NCI-H526 (cell line): ENCODE measurements around the gene COX19.
"Not testable (repeated sequence)": the region's sequence is repeated elsewhere in the genome, so short reads cannot be mapped to it uniquely, and the experiment has no call there.

Source experiments
- DNase-seq, 2 experiments: peaks; one replicate each; lab custom pipeline; 2025; lab: John Stamatoyannopoulos, UW

Gene COX19

DNA sequence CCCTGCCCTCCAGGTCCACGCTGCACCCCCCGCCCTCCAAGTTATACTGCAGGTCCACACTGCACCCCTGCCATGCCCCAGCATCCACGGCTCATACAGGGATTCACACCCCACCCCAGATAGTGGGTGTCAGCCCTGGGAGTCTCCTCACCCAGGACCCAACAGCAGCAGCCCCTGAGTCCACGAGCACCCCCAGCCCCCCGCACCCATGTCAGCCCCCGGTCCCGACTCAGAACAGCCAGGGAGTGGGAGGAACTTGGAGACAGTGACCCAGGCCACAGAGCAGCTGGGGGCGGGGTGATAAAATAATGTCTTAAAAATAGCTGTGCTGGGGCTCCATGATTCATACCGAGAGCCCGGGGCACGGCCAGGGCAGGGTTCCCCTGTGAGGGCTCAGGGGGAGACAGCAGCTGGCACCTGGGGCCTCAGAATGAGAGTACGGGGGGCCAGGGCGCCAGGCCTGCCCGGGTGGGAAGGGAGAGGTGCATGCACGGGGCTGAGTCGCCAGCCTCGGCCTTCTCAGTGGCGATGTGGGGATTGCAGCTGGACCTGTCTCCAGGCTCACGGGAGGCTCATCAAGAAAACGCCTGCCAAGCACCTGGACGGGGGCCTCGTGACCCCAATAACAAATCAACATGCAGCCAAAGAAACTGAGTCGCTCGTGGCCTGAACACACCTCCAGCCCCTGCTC lies 50.7 kb downstream of the COX19 start:
- DNase-seq = no peak

DNA sequence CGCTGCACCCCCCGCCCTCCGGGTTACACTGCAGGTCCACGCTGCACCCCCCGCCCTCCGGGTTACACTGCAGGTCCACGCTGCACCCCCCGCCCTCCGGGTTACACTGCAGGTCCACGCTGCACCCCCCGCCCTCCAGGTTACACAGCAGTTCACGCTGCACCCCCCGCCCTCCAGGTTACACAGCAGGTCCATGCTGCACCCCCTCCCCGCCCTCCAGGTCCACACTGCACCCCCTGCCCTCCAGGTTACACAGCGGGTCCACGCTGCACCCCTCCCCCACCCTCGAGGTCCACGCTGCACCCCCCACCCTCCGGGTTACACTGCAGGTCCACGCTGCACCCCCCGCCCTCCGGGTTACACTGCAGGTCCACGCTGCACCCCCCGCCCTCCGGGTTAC lies 51.3 kb downstream of the COX19 start:
- not testable (repeated sequence) for DNase-seq

DNA sequence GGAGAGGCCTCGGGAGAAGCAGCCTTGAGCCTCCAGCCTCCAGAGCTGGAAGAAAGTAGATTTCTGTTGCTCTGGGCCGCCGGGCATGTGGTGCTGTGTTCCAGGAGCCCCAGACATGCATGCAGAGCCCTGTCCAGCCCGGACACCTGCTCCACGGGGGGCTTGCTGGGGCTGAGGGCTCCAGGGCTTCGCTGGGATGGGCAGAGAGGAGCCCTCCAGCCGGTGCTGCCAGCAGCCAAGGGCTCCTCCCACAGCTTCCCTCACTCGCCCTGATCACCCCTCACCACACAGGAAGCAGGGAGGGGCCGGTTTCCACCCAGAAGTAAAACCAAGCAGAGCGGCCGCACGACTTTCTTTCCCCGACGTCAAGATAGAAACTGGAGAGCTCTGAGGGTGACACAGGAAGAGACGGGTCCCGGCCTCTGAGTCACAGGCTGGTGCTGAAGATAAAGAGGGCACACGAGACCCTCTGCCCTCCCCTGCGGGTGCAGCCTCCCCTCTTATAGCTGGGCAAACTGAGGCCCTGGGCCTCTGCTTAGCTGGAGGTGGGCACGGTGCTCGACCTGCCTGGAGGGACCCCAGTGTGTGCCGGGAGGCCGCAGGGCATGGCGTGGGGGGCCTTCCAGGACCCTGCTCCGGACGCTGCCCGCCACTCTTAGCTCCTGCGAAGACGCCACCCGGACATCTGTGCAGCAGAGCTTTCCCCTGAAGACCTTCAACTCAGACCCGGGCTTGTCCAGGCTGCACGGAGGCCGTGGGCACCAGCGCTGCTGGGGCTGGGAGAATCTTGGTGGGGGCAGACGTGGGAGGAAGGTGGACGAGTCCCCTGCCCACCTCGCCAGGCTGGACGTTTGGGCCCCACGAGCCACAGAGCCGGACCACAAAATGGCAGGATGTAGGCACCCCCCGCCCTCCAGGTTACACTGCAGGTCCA lies 52.0 kb downstream of the COX19 start:
- DNase-seq = no peak

DNA sequence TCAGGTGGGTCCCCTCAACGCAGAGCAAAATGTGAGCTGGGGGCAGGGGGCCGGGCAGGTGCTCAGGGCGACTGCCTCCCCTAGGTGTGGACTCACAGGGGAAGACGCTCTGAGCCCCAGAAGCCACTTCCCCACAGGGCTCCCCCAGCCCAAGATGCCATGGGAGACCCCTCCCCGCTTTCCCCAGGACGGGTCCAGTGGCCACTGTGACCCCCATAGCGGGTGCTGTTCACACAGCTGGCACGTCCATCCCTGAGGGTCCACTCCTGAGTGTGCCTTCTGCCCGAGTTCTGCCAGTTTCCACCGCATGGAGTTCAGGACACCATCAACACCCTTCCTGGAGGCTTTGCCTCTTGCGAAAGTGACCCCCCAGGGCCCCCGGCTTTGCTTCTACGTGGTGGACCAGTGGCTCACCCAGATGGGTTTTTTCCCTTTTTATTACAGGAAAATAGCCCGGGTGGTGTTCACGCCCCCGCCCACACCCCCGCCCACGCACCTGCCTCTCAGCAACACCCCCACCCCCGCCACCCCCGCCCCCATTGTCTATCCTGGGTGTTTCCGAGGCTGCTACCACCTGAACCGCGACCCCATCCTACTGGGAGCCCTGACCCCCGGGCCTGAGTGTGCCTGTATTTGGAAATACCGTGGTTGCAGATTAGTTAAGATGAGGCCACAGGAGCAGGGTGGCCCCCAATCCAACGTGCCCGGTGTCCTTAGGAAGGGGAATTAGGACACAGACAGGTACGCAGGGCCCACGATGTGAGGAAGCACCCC lies 52.8 kb downstream of the COX19 start:
- DNase-seq = no peak

DNA sequence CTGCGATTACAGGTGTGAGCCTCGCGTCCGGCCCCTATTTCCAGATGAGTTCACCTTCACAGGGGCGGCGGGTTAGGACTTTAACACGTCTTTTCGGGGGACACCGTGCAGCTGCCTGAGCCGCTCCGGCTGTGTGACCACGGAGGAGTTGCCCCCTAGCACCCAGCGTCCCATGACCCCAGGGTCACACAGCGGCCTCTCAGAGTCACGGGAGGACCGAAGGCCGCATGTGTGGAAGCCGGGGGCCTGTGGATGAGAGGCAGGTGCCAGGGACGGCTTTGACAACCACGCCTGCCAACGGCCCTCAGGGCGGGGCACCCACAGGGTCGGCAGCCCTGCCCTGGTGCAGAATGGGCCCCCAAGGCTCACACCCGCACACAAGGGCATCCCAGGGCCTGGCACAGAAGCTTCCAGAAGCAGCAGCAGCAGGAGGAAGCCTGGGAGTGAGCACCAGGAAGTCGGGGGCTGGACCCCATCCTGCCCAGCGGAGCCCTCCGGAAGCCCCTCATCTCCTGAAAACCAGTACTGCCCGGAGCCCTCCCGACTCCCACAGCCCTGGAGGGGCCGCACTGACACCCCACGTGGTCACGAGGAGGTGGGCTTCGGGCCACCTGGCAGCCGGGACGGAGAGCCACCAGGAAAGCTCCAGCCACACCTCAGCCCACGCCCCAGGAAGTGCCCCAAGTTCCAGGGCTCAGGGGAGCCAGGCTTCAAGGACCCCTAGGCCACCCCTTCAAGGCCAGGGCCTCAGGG lies 53.6 kb downstream of the COX19 start:
- no peak for DNase-seq

DNA sequence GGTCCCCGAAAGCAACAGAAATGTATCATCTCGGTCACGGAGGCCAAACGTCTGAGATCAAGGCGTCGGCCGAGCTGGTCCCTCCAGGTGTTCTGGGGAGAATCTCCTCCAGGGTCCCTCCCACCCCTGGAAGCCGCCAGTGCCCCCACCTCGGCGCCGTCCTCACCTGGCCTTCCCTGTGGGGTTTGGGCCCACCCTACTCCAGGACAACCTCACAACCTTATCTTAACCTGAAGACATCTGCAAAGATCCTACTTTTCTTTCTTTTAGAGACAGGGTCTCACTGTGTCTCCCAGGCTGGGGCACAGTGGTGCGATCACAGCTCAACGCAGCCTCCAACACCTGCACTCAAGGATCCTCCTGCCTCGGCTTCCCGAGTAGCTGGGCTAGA lies 54.3 kb downstream of the COX19 start:
- no peak for DNase-seq

DNA sequence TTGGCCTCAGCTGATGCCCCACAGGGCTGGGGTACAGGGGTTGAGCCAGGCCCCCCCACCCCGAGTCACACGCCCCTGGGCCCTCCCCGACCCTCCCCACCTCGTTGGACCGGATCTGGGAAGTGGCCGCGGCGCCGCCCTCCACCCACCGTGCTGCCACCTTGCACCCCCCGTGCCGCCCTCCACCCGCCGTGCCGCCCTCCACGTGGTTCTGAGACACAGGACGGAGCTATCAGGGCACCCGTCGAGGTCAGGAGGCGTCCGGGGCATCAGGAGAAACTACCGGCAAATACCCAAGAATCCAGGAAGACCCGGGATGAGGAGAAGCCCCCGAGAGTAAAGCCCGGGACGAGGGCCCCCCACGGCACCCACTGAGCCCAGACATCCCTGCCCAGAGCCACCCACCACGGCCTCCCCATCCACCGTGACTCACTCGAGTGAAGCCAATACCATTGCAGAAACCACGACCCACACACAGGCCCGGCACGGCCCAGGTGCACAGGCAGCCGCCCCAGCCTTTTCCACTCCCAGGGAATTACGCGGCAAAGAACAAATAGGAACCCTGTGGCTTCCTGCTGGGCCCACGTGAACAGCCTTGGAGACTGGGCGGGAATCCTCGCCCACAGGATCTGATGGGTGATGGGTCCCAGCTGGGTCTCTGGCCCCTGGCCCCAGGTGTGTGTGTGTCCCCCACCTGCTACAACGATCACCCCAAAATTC lies 54.8 kb downstream of the COX19 start:
- DNase-seq = no peak

DNA sequence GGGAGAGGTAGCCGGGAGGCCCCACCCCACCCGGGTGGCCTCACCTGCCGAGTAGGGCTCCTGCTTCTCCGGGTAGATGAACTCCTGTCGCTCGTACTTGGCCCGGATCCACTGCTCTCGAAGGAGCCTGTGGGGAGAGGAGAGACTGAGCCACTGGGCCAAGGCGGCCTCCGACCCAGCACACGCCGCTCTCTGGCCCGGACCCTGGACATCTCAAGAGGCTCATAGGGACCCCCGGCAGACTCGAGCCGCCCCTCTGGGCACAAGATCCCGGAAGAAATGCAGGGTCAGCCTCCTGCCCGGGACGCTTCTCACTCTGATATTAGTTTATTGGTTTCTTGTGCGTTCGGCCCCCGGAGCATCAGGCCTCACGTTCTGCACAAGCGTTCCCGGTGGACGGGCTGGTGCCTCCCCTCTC lies 55.4 kb downstream of the COX19 start:
- no peak for DNase-seq

DNA sequence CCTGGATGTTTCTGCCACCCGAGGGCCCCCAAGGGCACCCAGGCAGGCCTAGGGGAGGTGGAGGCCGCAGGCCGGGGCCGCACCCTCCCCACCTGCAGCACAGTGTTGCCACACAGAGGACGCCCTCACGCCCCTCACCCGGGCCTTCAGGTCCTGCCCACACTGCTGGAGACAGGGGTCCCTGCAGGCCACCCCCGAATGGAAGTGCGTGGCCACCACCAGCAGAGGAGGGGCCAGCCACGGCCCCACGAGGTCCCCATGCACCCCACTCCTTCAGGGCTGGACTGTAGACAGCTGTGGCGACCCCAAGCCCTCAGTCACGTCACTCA lies 56.3 kb downstream of the COX19 start:
- no peak for DNase-seq

DNA sequence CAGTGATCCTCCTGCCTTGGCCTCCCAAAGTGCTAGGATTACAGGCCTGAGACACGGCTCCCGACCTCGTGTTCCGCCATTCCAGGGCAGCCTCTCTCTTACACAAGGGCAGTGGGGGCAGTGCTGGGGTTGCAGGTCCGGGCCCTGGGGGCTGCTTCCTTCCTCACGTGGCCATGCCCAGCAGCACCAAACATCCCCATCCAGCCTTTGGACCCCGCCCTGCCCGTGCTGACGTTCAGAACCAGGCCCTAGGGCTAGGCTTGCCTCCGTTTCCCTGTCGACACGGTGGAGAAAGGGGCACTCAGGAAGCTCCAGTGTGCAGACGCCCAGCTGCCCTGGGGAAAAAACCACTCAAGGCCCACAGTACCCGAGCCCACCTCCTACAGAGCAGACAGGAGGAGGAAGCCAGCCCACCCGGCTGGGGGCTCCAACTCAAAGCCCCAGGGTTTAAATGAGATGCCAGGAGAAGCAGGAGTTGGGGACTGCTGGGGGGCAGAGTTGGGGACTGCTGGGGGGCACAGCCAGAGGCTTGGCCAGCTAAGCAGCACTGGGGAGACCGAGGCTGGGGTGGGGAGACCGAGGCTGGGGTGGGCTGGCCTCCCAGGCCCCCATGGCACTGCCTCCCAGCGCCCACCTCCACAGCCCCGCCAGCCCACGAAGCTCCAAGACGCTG lies 56.8 kb downstream of the COX19 start:
- DNase-seq = no peak

DNA sequence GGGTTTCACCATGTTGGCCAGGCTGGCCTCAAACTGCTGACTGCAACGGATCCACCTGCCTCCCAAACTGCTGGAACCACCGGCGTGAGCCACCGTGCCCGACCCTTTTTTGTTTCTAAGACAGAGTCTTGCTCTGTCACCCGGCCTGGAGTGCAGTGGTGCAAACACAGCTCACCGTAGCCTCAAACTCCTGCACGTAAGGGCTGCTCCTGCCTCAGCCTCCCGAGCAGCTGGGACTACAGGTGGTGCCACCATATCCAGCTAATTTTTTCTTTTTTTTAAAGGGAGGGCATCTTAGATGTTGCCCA lies 57.3 kb downstream of the COX19 start:
- DNase-seq = no peak

DNA sequence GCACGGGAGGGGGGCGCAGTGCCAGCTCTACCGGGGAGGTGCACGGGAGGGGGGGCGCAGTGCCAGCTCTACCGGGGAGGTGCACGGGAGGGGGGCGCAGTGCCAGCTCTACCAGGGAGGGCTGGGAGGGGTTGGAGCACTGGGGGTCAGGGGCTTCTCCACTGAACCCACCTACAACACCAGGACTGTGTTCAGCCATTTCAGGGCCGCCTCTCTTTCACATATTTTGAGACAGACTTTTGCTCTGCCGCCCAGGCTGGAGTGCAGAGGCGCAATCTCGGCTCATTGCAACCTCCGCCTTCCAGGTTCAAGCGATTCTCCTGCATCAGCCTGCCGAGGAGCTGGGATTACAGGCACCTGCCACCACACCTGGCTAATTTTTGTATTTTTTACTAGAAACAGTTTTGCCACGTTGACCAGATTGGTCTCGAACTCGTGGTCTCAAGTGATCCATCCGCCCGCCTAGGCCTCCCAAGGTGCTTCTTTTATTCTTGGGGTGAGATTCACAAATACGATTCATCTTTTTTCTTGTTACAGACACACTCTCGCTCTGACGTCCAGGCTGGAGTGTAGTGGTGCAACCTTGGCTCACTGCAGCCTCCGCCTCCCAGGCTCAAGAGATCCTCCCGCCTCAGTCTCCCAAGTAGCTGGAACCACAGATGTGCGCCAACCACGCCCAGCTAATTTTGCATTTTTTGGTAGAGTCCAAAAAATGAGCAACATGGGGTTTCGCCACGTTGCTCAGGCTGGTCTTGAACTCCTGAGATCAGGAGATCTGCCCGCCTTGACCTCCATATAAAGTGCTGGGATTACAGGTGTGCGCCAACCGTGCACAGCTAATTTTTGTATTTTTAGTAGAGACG lies 57.9 kb downstream of the COX19 start:
- DNase-seq = no peak

DNA sequence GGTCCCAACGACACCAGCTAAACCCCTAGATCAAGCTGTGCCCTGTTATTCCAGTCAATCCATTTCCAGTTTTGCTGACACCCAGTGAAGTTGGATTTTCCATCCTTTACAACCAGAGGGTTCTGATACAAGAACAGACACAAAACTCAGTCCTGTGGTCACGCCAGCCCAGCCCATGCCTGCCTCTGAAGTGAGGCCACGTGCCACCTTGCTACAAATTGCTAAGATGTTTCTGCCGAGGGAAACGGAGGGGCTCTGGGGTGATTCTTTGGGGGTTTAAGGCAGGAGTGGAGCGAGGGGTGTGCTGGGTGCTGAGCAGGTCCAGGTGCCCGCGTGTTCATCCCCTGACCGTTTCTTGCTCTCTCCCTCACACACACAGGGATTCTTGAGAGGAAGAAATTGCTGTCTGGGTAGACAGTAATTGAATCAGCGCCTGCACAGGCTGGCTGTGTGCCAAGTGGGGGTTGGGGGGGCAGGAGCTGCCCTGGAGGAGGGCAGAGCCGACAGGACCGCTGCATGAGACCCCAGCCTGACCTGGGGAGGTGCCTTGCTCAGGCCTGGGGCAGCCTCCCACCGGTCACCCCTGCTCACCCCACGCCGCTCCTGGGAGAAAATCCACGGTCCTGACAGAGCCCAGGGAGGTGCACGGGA lies 58.9 kb downstream of the COX19 start:
- DNase-seq = no peak
